NCI-H1048 (cell line): ENCODE measurements around the gene PSAPL1.

Experiments used
- DNase-seq: peaks from one replicate; lab custom pipeline; 2025; lab: John Stamatoyannopoulos, UW

PSAPL1 gene

DNA sequence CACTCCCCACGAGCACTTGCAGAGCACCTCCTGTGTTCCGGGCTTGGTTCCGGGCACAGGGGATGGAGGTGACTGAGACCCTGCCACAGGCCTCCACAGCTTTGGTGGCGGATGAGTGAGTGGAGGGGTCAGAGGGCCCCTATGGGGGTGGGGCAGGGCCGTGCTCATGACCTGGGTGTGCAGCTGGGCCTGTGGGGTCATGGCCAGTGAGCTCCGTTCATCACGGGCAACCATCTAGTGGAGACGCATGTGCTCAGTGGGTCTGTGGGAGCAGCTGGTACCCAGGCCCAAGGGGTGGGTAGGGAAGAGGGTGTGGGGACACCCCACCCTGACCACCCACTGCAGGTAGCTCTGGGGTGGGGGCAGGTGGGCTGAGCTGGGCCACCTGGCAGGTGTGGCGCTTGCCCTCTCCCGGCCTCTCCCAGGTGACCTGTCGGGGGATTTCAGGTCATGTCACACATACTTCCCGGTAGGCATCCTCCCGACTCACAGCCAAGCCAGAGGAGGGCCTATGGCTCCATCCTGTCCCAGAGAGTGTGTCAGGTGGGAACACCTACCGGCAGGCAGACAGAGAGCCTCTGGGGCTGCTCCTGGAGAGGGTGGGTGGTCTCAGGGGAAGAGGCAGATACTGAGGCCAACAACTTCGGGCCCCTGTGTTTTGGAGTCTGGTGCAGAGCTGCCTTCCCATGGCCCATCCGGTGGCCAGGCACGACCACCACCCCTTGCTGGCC lies 3.6 kb downstream of the PSAPL1 start:
- DNase-seq = no peak

DNA sequence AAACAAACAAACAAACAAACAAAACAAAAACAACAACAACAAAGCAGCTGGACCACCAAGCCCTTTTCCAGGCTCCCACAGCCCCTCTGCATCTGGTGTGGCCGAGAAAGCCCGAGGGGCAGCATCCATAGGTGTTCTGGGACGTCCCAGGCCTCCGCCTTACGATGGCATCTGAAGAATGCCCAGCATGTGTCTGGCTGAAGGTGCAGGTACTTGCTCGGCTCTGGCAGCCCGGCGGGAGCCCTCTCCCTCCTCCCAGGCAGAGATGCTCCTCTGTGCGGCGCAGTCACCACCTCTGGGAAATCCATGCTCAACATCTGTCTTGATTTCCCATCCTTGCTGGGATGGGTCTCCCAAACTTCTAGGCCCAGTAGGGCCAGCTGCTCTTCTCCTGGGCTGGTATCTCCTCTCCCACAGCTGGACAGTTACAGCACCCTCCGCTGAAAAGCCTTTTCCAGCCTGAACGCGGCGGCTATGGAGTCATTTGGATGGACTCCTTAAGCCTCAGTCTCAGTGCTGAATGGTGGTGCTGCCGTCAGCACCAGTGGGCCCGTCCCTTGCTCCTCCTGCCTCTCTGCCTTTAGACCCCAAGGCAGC lies 4.3 kb downstream of the PSAPL1 start:
- no peak for DNase-seq

- DNase-seq = no peak
These were observed 5.1 kb downstream of the PSAPL1 start for GRCh38 chr4:7429601-7430078.

GRCh38 chr4:7429069-7429416 lies 5.7 kb downstream of the PSAPL1 start:
- no peak for DNase-seq

DNA sequence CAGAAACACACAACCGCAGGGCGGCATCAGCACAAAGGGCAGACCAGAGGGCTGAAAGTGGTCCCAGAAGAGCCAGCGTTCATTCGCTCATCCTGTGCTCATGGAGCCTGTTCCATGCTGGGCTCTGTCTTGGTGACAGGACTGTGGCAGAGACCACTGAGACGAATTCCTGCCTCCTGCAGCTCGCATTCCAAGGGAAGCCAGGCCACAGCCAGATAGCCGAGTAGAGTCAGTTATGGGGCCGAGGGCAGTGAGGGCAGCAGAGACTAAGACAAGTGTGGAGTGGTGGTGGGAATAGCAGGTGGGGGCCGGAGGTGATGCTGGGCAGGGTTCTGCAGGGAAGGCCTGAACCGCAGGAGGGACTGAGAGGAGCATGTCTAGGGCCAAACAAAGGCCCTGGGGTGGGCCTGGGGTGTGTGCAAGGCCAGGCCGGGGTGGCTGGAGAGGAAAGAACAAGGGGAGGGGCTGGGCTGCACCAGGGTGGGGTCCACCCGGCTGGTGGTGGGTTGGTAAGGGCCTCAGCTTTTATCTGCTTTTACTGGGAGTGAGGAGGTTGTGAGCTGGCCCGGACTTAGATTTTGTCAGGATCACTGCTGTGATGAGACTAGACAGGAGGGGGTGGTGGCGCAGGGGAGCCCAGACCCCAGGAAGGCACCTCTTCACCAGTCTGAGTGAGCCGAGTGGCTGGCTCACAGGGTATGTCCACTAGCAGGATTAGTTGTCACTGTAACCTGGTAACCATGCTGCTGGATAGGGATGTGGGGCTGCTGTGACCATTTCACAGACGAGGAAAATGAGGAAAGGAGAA lies 6.3 kb downstream of the PSAPL1 start:
- no peak for DNase-seq

- DNase-seq = no peak
These were observed 6.9 kb downstream of the PSAPL1 start for GRCh38 chr4:7427831-7428260.

DNA sequence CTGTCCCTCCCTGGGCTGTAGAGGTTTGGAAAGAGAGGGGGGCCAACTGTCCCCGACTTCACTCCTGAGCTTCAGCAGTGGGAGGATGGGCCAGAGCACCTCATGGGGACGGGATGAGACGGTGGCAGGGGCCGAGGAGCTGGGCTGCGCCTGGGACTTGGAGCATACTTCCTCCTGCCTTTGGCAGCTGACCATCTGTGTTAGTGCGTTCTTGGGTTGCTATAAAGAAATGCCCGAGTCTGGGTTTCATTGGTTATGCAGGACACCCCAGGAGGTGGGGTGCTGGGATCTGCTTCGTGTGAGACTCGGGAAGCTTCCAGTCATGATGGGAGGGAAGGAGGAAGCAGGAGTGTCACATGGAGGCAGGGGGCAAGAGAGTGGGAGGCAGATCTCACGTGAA lies 7.4 kb downstream of the PSAPL1 start:
- DNase-seq = no peak

- DNase-seq = no peak
These were observed 8.1 kb downstream of the PSAPL1 start for GRCh38 chr4:7426525-7427171.

GRCh38 chr4:7425591-7426468 lies 8.9 kb downstream of the PSAPL1 start:
- DNase-seq = no peak

DNA sequence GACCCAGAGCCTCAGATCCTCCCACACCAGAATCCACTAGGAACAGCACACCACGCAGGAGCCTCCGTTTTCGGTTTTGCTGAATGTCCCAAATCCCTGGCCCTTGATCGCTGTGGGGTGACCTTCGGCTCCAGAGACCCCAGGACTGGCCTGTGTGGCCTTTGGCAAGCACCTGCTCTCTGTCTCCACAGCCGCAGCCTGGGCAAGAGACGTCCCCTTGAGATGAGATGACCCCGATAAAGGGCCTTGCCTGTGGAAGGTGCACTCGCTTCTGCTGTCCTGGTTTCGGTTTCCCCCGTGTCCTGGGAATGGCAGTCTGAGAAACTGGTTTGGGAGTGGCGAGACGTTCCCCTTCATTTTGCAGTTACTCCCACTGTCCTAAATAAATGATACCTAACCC lies 9.6 kb downstream of the PSAPL1 start:
- DNase-seq = no peak

DNA sequence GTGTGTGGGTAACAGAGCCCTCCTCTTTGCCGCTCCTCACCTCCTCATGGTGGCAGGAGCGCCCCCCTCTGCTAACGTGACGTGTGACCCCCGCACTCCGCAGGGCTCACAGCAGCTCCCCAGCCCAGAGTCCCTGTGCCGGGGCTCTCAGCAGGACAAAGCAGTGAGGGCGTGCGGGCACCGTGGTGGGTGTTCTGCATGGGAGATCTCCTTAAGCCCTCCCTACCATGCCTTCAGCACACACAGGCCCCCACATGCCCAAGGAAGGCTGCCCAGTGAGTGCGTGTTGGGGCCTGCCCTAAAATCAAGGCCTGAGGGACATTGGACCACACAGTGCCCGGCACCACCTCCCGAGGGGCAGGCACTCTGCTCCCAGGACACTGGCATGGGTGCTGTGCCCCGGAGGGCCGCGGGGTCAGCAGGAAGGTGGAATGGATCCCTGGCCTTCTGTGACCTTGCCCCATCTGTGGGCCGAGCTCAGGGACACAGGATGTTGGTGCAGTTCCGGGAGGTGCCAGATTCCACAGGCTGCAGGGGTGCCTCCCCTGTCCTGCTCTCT lies 10.1 kb downstream of the PSAPL1 start:
- DNase-seq = no peak

- no peak for DNase-seq
These were observed 10.8 kb downstream of the PSAPL1 start for GRCh38 chr4:7423801-7424552.

DNA sequence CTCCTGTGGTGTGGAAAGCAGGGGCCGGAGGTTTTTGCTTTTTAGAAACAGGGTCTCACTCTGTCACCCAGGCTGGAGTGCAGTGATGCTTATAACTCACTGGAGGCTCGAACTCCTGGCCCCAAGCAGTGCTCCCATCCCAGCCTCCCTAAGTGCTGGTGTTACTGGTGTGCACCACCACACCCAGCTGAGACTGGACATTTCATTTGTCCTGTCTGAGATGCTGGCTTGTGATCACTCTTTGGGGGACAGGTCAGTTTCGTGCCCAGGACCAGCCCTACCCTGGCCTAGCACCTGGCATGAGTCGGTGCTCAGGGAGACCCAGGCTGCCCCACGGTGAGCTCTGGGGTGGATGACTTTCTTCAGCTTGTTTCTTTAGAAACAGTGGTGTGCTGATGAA lies 11.3 kb downstream of the PSAPL1 start:
- no peak for DNase-seq

DNA sequence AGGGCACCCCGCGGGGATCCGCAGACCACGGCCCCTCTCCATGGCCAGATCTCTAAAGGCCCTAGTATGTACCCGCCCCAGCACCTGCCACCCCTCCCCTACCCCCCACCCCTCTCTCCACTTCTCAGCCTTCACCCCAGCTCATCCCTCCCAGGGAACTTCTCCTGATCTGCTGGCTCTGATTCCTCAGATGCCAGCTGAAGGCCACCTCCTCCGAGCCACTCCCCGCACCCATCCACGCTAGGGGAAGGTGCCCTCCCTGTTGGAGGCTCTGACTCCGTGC lies 11.9 kb downstream of the PSAPL1 start:
- no peak for DNase-seq

GRCh38 chr4:7422151-7422897 lies 12.4 kb downstream of the PSAPL1 start:
- no peak for DNase-seq

- no peak for DNase-seq
These were observed 13.2 kb downstream of the PSAPL1 start for GRCh38 chr4:7421356-7422150.

DNA sequence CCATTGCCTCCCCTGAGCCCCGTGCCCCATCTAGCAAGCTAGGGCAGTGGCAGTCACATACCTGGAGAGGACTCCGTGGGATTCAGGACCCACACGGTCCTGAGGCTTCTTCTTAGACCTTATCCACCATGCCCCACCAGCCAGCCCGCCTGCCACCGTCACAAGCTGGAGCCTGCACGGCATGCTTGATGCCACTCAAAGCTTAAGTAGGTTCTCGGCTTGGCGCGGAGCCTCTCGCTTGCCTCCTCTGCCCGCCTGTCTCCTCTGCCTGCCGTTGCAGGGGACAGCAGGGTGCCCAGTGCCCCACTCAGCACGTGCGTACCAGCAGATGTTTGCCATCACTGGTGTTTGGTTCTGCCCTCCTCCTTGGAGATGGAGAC lies 14.1 kb downstream of the PSAPL1 start:
- no peak for DNase-seq

GRCh38 chr4:7419961-7420660 lies 14.6 kb downstream of the PSAPL1 start:
- DNase-seq = no peak
